Neural progenitor cell (in vitro differentiated cells): Measurements from ENCODE around the gene DTNB. TPM values are rescaled to one million over a fixed set of nuclear protein-coding genes. Genes with fewer than 3 reads are reported as not detected.
A peak's percentile ranks its signal among the peaks of the same experiment; 100 is the strongest.

ENCODE experiments used
- DNase-seq: peaks from one replicate; pipeline ENCODE4 v3.0.0-alpha.2; 2016; ENCODE audit warnings: low spot score
- H2AFZ ChIP-seq: fragments of 200-600 bp; sonication (generic); replicated peaks from 2 replicates; pipeline ENCODE4 v1.6.1; 2016; ENCODE audit warnings: antibody characterized with exemption
- H3F3A ChIP-seq: fragments of 200-600 bp; sonication (generic); 2 replicates; pipeline ENCODE4 v1.6.1; 2016; ENCODE audit warnings: antibody characterized with exemption, low read depth
- H3K27ac ChIP-seq: fragments of 200-600 bp; sonication (generic); 2 replicates; pipeline ENCODE4 v1.5.1; 2016; ENCODE audit warnings: mild to moderate bottlenecking
- H3K27me3 ChIP-seq: fragments of 200-600 bp; sonication (generic); 2 replicates; pipeline ENCODE4 v1.6.1; 2016; ENCODE audit warnings: mild to moderate bottlenecking, moderate library complexity
- H3K36me3 ChIP-seq: fragments of 200-600 bp; sonication (generic); 2 replicates; pipeline ENCODE4 v1.5.1; 2016
- H3K4me1 ChIP-seq: fragments of 200-600 bp; sonication (generic); 2 replicates; pipeline ENCODE4 v1.6.1; 2016; ENCODE audit warnings: mixed run types
- H3K4me2 ChIP-seq: fragments of 200-600 bp; sonication (generic); 2 replicates; pipeline ENCODE4 v1.6.1; 2016
- H3K4me3 ChIP-seq: fragments of 200-600 bp; sonication (generic); 2 replicates; pipeline ENCODE4 v1.5.1; 2016
- H3K79me2 ChIP-seq: fragments of 200-600 bp; sonication (generic); 2 replicates; pipeline ENCODE4 v1.6.1; 2016; ENCODE audit warnings: low read depth
- H3K9ac ChIP-seq: fragments of 200-600 bp; sonication (generic); 2 replicates; pipeline ENCODE4 v1.6.1; 2016
- H3K9me3 ChIP-seq: fragments of 200-600 bp; sonication (generic); 2 replicates; pipeline ENCODE4 v1.5.1; 2016; ENCODE audit warnings: low read depth
- H4K20me1 ChIP-seq: fragments of 200-600 bp; sonication (generic); 2 replicates; pipeline ENCODE4 v1.6.1; 2016; ENCODE audit warnings: low read depth
- H3K27ac Mint-ChIP-seq: 3 replicates; pipeline ENCODE4 v1.8.0; 2021; ENCODE audit warnings: mixed read lengths
- H3K27me3 Mint-ChIP-seq: 2 replicates; pipeline ENCODE4 v1.8.0; 2022; ENCODE audit warnings: low read depth, mild to moderate bottlenecking, inconsistent platforms, moderate library complexity, mixed read lengths; ENCODE audit not compliant: insufficient read depth
- H3K36me3 Mint-ChIP-seq: 3 replicates; pipeline ENCODE4 v1.8.0; 2021; ENCODE audit warnings: mixed read lengths
- H3K4me1 Mint-ChIP-seq: 3 replicates; pipeline ENCODE4 v1.8.0; 2021; ENCODE audit warnings: mixed read lengths
- H3K4me3 Mint-ChIP-seq: 3 replicates; pipeline ENCODE4 v1.8.0; 2021; ENCODE audit warnings: mild to moderate bottlenecking, moderate library complexity, mixed read lengths
- H3K9me3 Mint-ChIP-seq: 3 replicates; pipeline ENCODE4 v1.8.0; 2020; ENCODE audit warnings: mixed read lengths
- EZH2 ChIP-seq: fragments of 200-600 bp; sonication (generic); IDR thresholded peaks from 2 replicates; pipeline ENCODE4 v1.6.1; 2017; ENCODE audit warnings: antibody characterized with exemption, mild to moderate bottlenecking, moderate library complexity
- EZH2phosphoT487 ChIP-seq: fragments of 200-600 bp; sonication (generic); IDR thresholded peaks from 2 replicates; pipeline ENCODE4 v1.6.1; 2017; ENCODE audit warnings: antibody characterized with exemption
- total RNA-seq: library from RNA; depleted of rRNA; stranded (reverse); fragments of >200 nt; gene quantifications from 2 replicates; pipeline ENCODE4 v1.2.3, GENCODE V29; 2015; ENCODE audit warnings: low replicate concordance
- TF ChIP-seq, protein P1 (sequence below): fragments of 200-600 bp; sonication (generic); IDR thresholded peaks from 2 replicates; pipeline ENCODE4 v1.5.1; 2017; ENCODE audit warnings: antibody characterized with exemption, mild to moderate bottlenecking

The DTNB gene
- total RNA-seq, 1 donor from 2014 or later: 27.1 TPM

DNA sequence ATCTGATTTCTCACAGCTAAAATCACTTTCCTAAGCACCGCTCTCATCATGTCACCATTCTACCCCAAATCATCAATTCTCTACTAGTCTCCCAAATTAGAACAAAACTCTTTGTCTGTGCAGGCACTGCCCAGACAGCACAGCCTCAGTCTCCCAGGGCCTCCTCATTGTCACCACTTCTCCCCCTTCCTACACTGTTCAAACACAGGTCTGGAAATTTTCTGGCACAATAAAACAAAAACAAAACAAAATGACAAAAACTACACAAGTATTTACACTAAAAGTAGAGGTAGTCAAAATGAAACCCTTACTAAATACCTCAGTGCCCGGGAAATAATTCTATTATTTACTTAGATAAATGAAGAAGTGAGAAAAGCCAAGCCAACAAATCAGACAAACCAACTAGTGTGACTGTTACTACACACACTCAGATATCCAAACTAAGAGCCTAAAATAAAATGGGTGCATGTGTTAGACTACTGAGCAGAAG lies 175.4 kb downstream of the DTNB start:
- Histone ChIP-seq H2AFZ (no peak overlapping the region), H3K9ac (no peak overlapping the region), H3K27ac (no peak overlapping the region), H3K36me3 (no peaks in the 10 kb centered on the region), H3K9me3 (no peaks in the 10 kb centered on the region), H3K4me3 (no peak overlapping the region), H3K4me2 (no peak overlapping the region), H3K79me2 (no peaks in the 10 kb centered on the region), H3K4me1 (peaks cover 9% of the 10 kb centered on the region), H3K27me3 (no peaks in the 10 kb centered on the region), H3F3A (peaks cover 6% of the 10 kb centered on the region), H4K20me1 (no peaks in the 10 kb centered on the region)
- peaks cover 3% of the 10 kb centered on the region for H3K36me3 Mint-ChIP-seq
- no peak for DNase-seq
- no peaks in the 10 kb centered on the region for H3K9me3 Mint-ChIP-seq
- H3K4me1 Mint-ChIP-seq: peaks cover 18% of the 10 kb centered on the region
- H3K27ac Mint-ChIP-seq: peak overlapping the region; percentile 55
- no peak overlapping the region for H3K4me3 Mint-ChIP-seq
- peaks cover 2% of the 10 kb centered on the region for H3K27me3 Mint-ChIP-seq
- TF ChIP-seq EZH2: no peak
- TF ChIP-seq EZH2phosphoT487: no peak
- TF ChIP-seq, protein P1, sequence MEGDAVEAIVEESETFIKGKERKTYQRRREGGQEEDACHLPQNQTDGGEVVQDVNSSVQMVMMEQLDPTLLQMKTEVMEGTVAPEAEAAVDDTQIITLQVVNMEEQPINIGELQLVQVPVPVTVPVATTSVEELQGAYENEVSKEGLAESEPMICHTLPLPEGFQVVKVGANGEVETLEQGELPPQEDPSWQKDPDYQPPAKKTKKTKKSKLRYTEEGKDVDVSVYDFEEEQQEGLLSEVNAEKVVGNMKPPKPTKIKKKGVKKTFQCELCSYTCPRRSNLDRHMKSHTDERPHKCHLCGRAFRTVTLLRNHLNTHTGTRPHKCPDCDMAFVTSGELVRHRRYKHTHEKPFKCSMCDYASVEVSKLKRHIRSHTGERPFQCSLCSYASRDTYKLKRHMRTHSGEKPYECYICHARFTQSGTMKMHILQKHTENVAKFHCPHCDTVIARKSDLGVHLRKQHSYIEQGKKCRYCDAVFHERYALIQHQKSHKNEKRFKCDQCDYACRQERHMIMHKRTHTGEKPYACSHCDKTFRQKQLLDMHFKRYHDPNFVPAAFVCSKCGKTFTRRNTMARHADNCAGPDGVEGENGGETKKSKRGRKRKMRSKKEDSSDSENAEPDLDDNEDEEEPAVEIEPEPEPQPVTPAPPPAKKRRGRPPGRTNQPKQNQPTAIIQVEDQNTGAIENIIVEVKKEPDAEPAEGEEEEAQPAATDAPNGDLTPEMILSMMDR: no peak

DNA sequence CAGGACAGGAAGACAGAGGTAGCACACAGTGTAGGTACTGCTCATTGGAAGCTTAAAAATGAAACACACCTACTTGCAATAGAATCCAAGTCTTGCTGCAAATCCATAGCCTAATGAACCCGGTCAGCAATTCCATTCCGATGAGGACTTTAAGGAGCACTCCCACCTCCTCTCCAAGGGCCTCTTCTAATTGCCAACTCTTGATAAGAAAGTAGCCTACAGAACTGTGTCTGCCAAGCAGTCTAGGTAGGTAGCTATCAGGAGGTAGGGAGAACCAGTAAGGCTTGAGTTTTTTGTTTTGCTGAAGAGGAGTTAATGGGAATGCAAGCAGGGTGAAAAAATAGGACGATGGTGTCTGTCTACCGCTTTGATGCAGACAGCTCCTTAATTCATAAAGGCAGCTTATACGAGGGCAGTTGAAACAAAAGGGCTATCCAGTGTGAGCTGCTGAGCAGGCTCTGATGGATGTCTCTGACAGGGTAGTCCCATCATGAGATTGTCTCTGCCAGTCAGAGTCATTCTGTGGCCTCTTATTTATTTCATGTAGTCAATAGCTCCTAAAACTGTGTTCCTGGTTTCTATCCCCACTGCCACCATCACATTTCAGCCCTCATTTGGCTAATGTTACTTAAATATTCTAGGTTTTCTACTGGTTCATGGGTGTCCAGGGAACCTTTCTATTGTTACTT lies 176.0 kb downstream of the DTNB start:
- Histone ChIP-seq H3K4me2 (no peak overlapping the region), H3K27ac (no peak overlapping the region), H3K27me3 (no peaks in the 10 kb centered on the region), H3K9ac (no peak overlapping the region), H3F3A (peaks cover 6% of the 10 kb centered on the region), H3K36me3 (no peaks in the 10 kb centered on the region), H3K9me3 (no peaks in the 10 kb centered on the region), H4K20me1 (no peaks in the 10 kb centered on the region), H2AFZ (no peak overlapping the region), H3K4me1 (peaks cover 9% of the 10 kb centered on the region), H3K4me3 (no peak overlapping the region), H3K79me2 (no peaks in the 10 kb centered on the region)
- Mint-ChIP-seq H3K27me3 (peaks cover 2% of the 10 kb centered on the region), H3K4me1 (peaks cover 18% of the 10 kb centered on the region), H3K4me3 (no peak overlapping the region), H3K27ac (peak overlapping the region; percentile 55), H3K9me3 (no peaks in the 10 kb centered on the region), H3K36me3 (peaks cover 3% of the 10 kb centered on the region)
- TF ChIP-seq, protein P1: no peak
- no peak for TF ChIP-seq EZH2phosphoT487
- no peak for TF ChIP-seq EZH2
- no peak for DNase-seq

DNA sequence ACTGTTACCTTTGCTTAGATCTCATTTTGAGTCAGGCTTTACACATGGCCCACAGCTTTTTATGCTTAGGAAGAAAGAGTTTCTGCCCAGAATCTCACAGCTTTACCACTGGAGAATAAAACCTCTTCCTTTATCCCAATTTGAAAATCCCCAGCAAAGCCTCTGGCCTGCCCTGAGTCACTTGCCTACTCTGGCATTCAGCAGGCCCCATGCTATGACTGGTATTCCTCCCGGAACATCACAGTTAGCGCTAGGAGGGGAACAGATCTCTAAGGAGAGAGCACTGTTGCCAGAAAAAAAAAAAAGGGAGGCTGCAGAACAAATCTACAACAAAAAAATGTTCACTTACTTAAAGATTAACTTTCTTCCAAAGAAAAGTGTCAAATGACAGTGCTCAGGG lies 178.8 kb downstream of the DTNB start:
- no peaks in the 10 kb centered on the region for H3K36me3 ChIP-seq
- peak; percentile 50 for DNase-seq

More for the DNA sequence above, 178.8 kb downstream of the DTNB start:
- no peak overlapping the region for H3K4me3 Mint-ChIP-seq
- no peak overlapping the region for H3K27ac ChIP-seq
- H3K27me3 Mint-ChIP-seq: peaks cover 2% of the 10 kb centered on the region
- no peaks in the 10 kb centered on the region for H3K9me3 ChIP-seq
- TF ChIP-seq EZH2: no peak
- TF ChIP-seq, protein P1: no peak
- TF ChIP-seq EZH2phosphoT487: no peak
- no peak overlapping the region for H3K9ac ChIP-seq
- H3K9me3 Mint-ChIP-seq: no peaks in the 10 kb centered on the region
- no peak overlapping the region for H3K27ac Mint-ChIP-seq
- H3K27me3 ChIP-seq: no peaks in the 10 kb centered on the region
- H4K20me1 ChIP-seq: no peaks in the 10 kb centered on the region
- no peak overlapping the region for H2AFZ ChIP-seq
- no peak overlapping the region for H3K4me2 ChIP-seq
- H3K4me1 Mint-ChIP-seq: peaks cover 15% of the 10 kb centered on the region
- H3K4me1 ChIP-seq: peaks cover 9% of the 10 kb centered on the region
- no peaks in the 10 kb centered on the region for H3K79me2 ChIP-seq
- H3K4me3 ChIP-seq: no peak overlapping the region
- peaks cover 3% of the 10 kb centered on the region for H3K36me3 Mint-ChIP-seq
- H3F3A ChIP-seq: peaks cover 6% of the 10 kb centered on the region
